Endothelial cell of umbilical vein (primary cell): ENCODE results near the gene ZEB1. TPM values are rescaled to one million over a fixed set of nuclear protein-coding genes. Genes with fewer than 3 reads are reported as not detected.

Source experiments
- BruUV-seq: library from RNA; stranded (reverse); fragments of 400-500 nt; replicated peaks from 2 replicates; lab custom pipeline; 2021; lab: Mats Ljungman, UMichigan
- CTCF ChIA-PET: fragments of 300-600, 350-600 bp; sonication (Branson Sonifier 250); formaldehyde crosslinking; loops from one replicate; lab custom pipeline; 2021; ENCODE audit warnings: antibody characterized with exemption, inconsistent platforms; lab: Charles Lee
- POLR2A ChIA-PET: fragments of 300-600, 350-600 bp; sonication (Branson Sonifier 250); formaldehyde crosslinking; loops from one replicate; lab custom pipeline; 2021; ENCODE audit warnings: antibody characterized with exemption, inconsistent platforms; lab: Charles Lee
- DNase-seq: peaks from one replicate; pipeline ENCODE4 v3.0.0-alpha.2; 2011; ENCODE audit warnings: low read depth, low spot score
- FAIRE-seq: peaks from 2 replicates; lab custom pipeline; 2011; peaks lifted over from hg19 to GRCh38; lab: Jason Lieb, UNC
- H2AFZ ChIP-seq: 2 replicates; pipeline ENCODE4 v1.6.0; 2012; ENCODE audit warnings: low read depth, low read length, control low read depth, inconsistent platforms
- H3K27ac ChIP-seq: 2 replicates; pipeline ENCODE4 v1.5.1; 2011; ENCODE audit warnings: low read depth, mild to moderate bottlenecking, control low read depth, low read length, moderate library complexity; ENCODE audit not compliant: insufficient read depth
- H3K27me3 ChIP-seq, 2 experiments: 2 replicates each; pipeline versions ENCODE4 v1.6.0 to v1.6.1; 2011; ENCODE audit warnings: low read length in 2 of 2, mixed read lengths in 1 of 2; ENCODE audit not compliant: control insufficient read depth in 2 of 2, insufficient read depth in 2 of 2
- H3K36me3 ChIP-seq, 2 experiments: 2 replicates in 1 of 2; 3 replicates in 1 of 2; pipeline ENCODE4 v1.5.1; 2011; ENCODE audit warnings: low read length in 2 of 2, mild to moderate bottlenecking in 1 of 2, moderate library complexity in 1 of 2; ENCODE audit not compliant: control insufficient read depth in 2 of 2, insufficient read depth in 2 of 2; ENCODE audit errors: extremely low read depth in 1 of 2
- H3K4me1 ChIP-seq: 3 replicates; pipeline ENCODE4 v1.5.1; 2011; ENCODE audit warnings: mild to moderate bottlenecking, low read length; ENCODE audit not compliant: control insufficient read depth, insufficient read depth; ENCODE audit errors: extremely low read depth
- H3K4me2 ChIP-seq: 2 replicates; pipeline ENCODE4 v1.6.1; 2011; ENCODE audit warnings: low read length, control low read depth, mixed read lengths; ENCODE audit not compliant: insufficient read depth
- H3K4me3 ChIP-seq, 3 experiments: fragments of 200-600 bp in 1 of 3; sonication (generic), shearing (Covaris generic) in 1 of 3; replicated peaks in 1 of 3; 2 replicates each; pipeline ENCODE4 v1.5.1; 2011 to 2016; ENCODE audit warnings: control low read depth in 3 of 3, low read length in 3 of 3, mild to moderate bottlenecking in 2 of 3, inconsistent platforms in 1 of 3, low read depth in 1 of 3, moderate library complexity in 1 of 3; ENCODE audit not compliant: insufficient read depth in 1 of 3
- H3K79me2 ChIP-seq: 2 replicates; pipeline ENCODE4 v1.6.0; 2012; ENCODE audit warnings: low read length, inconsistent platforms; ENCODE audit not compliant: control insufficient read depth, insufficient read depth
- H3K9ac ChIP-seq: replicated peaks from 2 replicates; pipeline ENCODE3; 2011; ENCODE audit warnings: low read length, control low read depth; ENCODE audit not compliant: insufficient read depth; ENCODE audit errors: extremely low read depth
- H3K9me1 ChIP-seq: replicated peaks from 3 replicates; pipeline ENCODE4 v1.6.0; 2011; ENCODE audit warnings: mild to moderate bottlenecking, low read length; ENCODE audit not compliant: control insufficient read depth, insufficient read depth; ENCODE audit errors: extremely low read depth
- H3K9me3 ChIP-seq: replicated peaks from 2 replicates; pipeline ENCODE4 v1.5.1; 2012; ENCODE audit warnings: low read length, inconsistent platforms; ENCODE audit not compliant: control insufficient read depth, insufficient read depth
- H4K20me1 ChIP-seq: replicated peaks from 2 replicates; pipeline ENCODE3; 2011; ENCODE audit warnings: mild to moderate bottlenecking, low read length; ENCODE audit not compliant: control insufficient read depth, insufficient read depth; ENCODE audit errors: extremely low read depth
- CTCF ChIP-seq, 2 donors: IDR thresholded peaks; 1 replicate in 1 of 2; 2 replicates in 1 of 2; pipeline ENCODE4 v1.5.1; 2011; ENCODE audit warnings: low read length in 2 of 2, mild to moderate bottlenecking in 2 of 2, moderate library complexity in 2 of 2, control low read depth in 1 of 2, inconsistent platforms in 1 of 2, low read depth in 1 of 2; ENCODE audit not compliant: insufficient read depth in 1 of 2; ENCODE audit errors: extremely low read depth in 1 of 2
- EZH2 ChIP-seq: IDR thresholded peaks from 2 replicates; pipeline ENCODE4 v1.6.1; 2012; ENCODE audit warnings: borderline replicate concordance, low read depth, mild to moderate bottlenecking, moderate library complexity, low read length, inconsistent platforms; ENCODE audit not compliant: severe bottlenecking
- FOS ChIP-seq: IDR thresholded peaks from 2 replicates; pipeline ENCODE4 v1.6.1; 2011; ENCODE audit warnings: mild to moderate bottlenecking, low read length, moderate library complexity, borderline replicate concordance; ENCODE audit not compliant: insufficient read depth
- GATA2 ChIP-seq: IDR thresholded peaks from 2 replicates; pipeline ENCODE4 v1.7.0; 2011; ENCODE audit warnings: low read depth, mild to moderate bottlenecking, moderate library complexity, mixed read lengths, low read length; ENCODE audit not compliant: insufficient read length, insufficient read depth
- JUN ChIP-seq: IDR thresholded peaks from 2 replicates; pipeline ENCODE4 v1.6.1; 2011; ENCODE audit warnings: borderline replicate concordance, low read depth; ENCODE audit not compliant: insufficient read length, insufficient read depth
- MAX ChIP-seq: IDR thresholded peaks from 2 replicates; pipeline ENCODE4 v1.6.1; 2011; ENCODE audit not compliant: insufficient read depth, insufficient read length
- MYC ChIP-seq: IDR thresholded peaks from one replicate; pipeline ENCODE4 v1.6.1; 2011; ENCODE audit warnings: mild to moderate bottlenecking, low read depth, low read length
- POLR2A ChIP-seq: IDR thresholded peaks from 2 replicates; pipeline ENCODE4 v1.6.1; 2012; ENCODE audit warnings: low read depth, mild to moderate bottlenecking, control low read depth, low read length
- POLR2AphosphoS5 ChIP-seq: IDR thresholded peaks from 2 replicates; pipeline ENCODE4 v1.6.1; 2012; ENCODE audit warnings: low read depth, mild to moderate bottlenecking, control low read depth, low read length, moderate library complexity; ENCODE audit not compliant: insufficient read depth
- dilution Hi-C: fragments of 300-500 bp; cut with MboI; formaldehyde crosslinking; loops from one replicate; pipeline ENCODE4 v1.15.0; 2019; ENCODE audit warnings: low sequenced_read_pairs; ENCODE audit not compliant: extremely low pct_ligation_motif_present
- intact Hi-C: fragments of 100-400 bp; cut with micrococcal nuclease; formaldehyde crosslinking; loops from one replicate; pipeline ENCODE4 v1.10.0; 2022
- polyA plus RNA-seq, 4 experiments: library from polyadenylated mRNA; depleted of rRNA in 3 of 4; stranded (reverse) in 3 of 4; unstranded in 1 of 4; fragments of >200 nt; gene quantifications; 2 replicates each; pipeline versions ENCODE4 v1.2.1 to v1.2.3, GENCODE V29; 2011 to 2012; ENCODE audit warnings: missing spikeins in 1 of 4
- total RNA-seq: library from RNA; stranded (reverse); gene quantifications from 2 replicates; pipeline ENCODE4 v1.2.3, GENCODE V29; 2021

ZEB1 gene
- total and polyA plus RNA-seq, 2 donors (not counting 3 experiments of a cell fraction or from before 2014, with no cell fraction given): 19.8 to 130 TPM

- no peaks in the 10 kb centered on the region for H4K20me1 ChIP-seq
- CTCF ChIA-PET: no interaction called here
- H3K9ac ChIP-seq: no peak overlapping the region
- H3K9me1 ChIP-seq: no peaks in the 10 kb centered on the region
- H2AFZ ChIP-seq: no peak overlapping the region
- BruUV-seq: no TSS peak
- no peaks in the 10 kb centered on the region for H3K4me1 ChIP-seq
- intact Hi-C loops: no loop called here
- H3K27ac ChIP-seq: no peak overlapping the region
- POLR2A ChIA-PET: no interaction called here
- TF ChIP-seq POLR2AphosphoS5 (no peak), MYC (no peak), MAX (no peak), FOS (no peak), JUN (no peak), POLR2A (no peak), EZH2 (no peak), GATA2 (no peak), CTCF (IDR thresholded peaks at IDR 0.05; ENCODE audit: extremely low read depth in 1 of 2, insufficient read depth in 1 of 2, low read depth in 1 of 2, low read length in 2 of 2) (no peak)
- peaks cover 29% of the 10 kb centered on the region for H3K79me2 ChIP-seq
- H3K9me3 ChIP-seq: no peaks in the 10 kb centered on the region
- no peaks in the 10 kb centered on the region for H3K27me3 ChIP-seq
- no peak overlapping the region for H3K4me2 ChIP-seq
- FAIRE-seq (no peak), DNase-seq (no peak)
- peaks cover 16 to 22% of the 10 kb centered on the region in 2 experiments for H3K36me3 ChIP-seq
- H3K4me3 ChIP-seq: no peak overlapping the region
- dilution Hi-C loops: no loop called here
These were observed 191.0 kb downstream of the ZEB1 start for GRCh38 chr10:31509989-31510388.
